ENCODE data around the gene GPR39.

GPR39 gene

DNA sequence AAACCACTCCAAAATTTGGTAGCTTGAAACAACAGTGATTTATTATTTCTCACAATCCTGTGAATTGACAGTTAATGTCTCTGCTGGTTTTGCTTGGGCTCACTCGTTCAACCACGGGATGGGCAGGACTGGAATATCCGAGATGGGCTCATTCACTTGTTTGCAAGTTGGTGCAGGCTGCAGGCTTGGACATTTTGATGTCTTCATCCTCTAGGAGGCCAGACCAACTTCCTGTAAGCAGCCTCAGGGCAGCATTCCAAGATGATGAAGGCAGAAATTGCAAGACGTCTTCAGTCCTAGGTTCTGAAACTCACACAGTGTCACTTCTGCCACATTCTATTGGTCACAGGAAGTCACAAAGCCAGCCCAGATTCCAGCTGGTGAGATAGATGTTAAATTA, 47.1 kb downstream of the GPR39 start:
- Histone ChIP-seq H3K36me3 (ENCODE audit: control insufficient read depth in 1 of 2, insufficient read depth in 2 of 2, low read length in 2 of 2) (peaks cover 0 to 2% of the 10 kb centered on the region in 2 donors), H3K9ac (ENCODE audit: low read depth in 1 of 2, low read length in 2 of 2) (no peak overlapping the region), H3K4me3 (ENCODE audit: low read depth in 1 of 2, low read length in 2 of 2) (no peak overlapping the region), H3K4me1 (ENCODE audit: control insufficient read depth in 1 of 2, insufficient read depth in 2 of 2, low read length in 2 of 2) (no peaks in the 10 kb centered on the region), H3K27ac (ENCODE audit: low read depth, low read length) (no peak overlapping the region), H3K27me3 (ENCODE audit: control insufficient read depth in 1 of 2, insufficient read depth in 2 of 2, low read length in 2 of 2) (no peaks in the 10 kb centered on the region), H3K9me3 (ENCODE audit: control insufficient read depth in 1 of 2, low read length in 2 of 2) (peaks cover 25 to 43% of the 10 kb centered on the region in 2 donors)

- no peak overlapping the region for H3K4me3 ChIP-seq (ENCODE audit: low read depth in 1 of 2, low read length in 2 of 2)
- no peak overlapping the region for H3K9ac ChIP-seq (ENCODE audit: low read depth in 1 of 2, low read length in 2 of 2)
- no peak overlapping the region for H3K27ac ChIP-seq (ENCODE audit: low read depth, low read length)
- H3K27me3 ChIP-seq (ENCODE audit: control insufficient read depth in 1 of 2, insufficient read depth in 2 of 2, low read length in 2 of 2) = no peaks in the 10 kb centered on the region
- H3K4me1 ChIP-seq (ENCODE audit: control insufficient read depth in 1 of 2, insufficient read depth in 2 of 2, low read length in 2 of 2) = no peaks in the 10 kb centered on the region
- peaks cover 25 to 43% of the 10 kb centered on the region in 2 donors for H3K9me3 ChIP-seq (ENCODE audit: control insufficient read depth in 1 of 2, low read length in 2 of 2)
- H3K36me3 ChIP-seq (ENCODE audit: control insufficient read depth in 1 of 2, insufficient read depth in 2 of 2, low read length in 2 of 2) = peaks cover 0 to 2% of the 10 kb centered on the region in 2 donors
Measured at GRCh38 chr2:132465917-132466316, 49.3 kb downstream of the GPR39 start.

DNA sequence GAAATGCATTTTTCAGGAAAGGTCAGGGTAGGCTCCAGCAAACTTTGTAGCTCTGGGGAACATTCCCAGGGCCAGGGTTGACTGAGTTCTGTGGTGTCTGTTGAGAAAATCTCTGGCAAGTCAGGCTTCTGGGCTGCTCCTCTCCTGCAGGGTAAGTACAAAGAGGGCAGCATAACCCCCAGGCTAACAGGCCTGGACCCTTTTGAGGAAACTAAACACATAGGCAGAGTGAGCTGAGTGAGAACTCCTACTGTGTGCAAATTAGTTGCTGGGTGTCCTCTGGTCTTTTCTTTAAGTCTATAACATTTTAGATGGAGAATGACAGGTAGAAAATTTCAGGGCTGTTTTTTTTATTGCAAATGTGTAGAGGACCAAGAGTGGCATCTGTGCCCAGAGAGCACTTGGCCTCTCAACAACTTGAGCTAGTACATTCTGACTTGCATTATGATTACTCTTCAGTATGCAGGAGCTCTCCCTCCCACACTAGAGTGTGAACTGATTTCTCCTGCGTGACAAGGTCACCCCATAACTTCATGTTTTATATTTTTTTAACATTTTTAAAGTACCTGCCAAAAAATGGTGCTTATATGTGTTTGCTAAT, 49.9 kb downstream of the GPR39 start:
- Histone ChIP-seq H3K27ac (ENCODE audit: low read depth, low read length) (no peak overlapping the region), H3K9ac (ENCODE audit: low read depth in 1 of 2, low read length in 2 of 2) (no peak overlapping the region), H3K4me3 (ENCODE audit: low read depth in 1 of 2, low read length in 2 of 2) (no peak overlapping the region), H3K4me1 (ENCODE audit: control insufficient read depth in 1 of 2, insufficient read depth in 2 of 2, low read length in 2 of 2) (no peaks in the 10 kb centered on the region), H3K27me3 (ENCODE audit: control insufficient read depth in 1 of 2, insufficient read depth in 2 of 2, low read length in 2 of 2) (no peaks in the 10 kb centered on the region), H3K36me3 (ENCODE audit: control insufficient read depth in 1 of 2, insufficient read depth in 2 of 2, low read length in 2 of 2) (peaks cover 0 to 2% of the 10 kb centered on the region in 2 donors), H3K9me3 (ENCODE audit: control insufficient read depth in 1 of 2, low read length in 2 of 2) (peaks cover 25 to 43% of the 10 kb centered on the region in 2 donors)

GRCh38 chr2:132468821-132469675, 52.4 kb downstream of the GPR39 start:
- Histone ChIP-seq H3K4me1 (ENCODE audit: control insufficient read depth in 1 of 2, insufficient read depth in 2 of 2, low read length in 2 of 2) (peaks cover 0 to 5% of the 10 kb centered on the region in 2 donors), H3K4me3 (ENCODE audit: low read depth in 1 of 2, low read length in 2 of 2) (no peak overlapping the region), H3K9ac (ENCODE audit: low read depth in 1 of 2, low read length in 2 of 2) (no peak overlapping the region), H3K27me3 (ENCODE audit: control insufficient read depth in 1 of 2, insufficient read depth in 2 of 2, low read length in 2 of 2) (no peaks in the 10 kb centered on the region), H3K9me3 (ENCODE audit: control insufficient read depth in 1 of 2, low read length in 2 of 2) (peaks cover 27 to 38% of the 10 kb centered on the region in 2 donors), H3K36me3 (ENCODE audit: control insufficient read depth in 1 of 2, insufficient read depth in 2 of 2, low read length in 2 of 2) (peaks cover 0 to 2% of the 10 kb centered on the region in 2 donors), H3K27ac (ENCODE audit: low read depth, low read length) (no peak overlapping the region)

DNA sequence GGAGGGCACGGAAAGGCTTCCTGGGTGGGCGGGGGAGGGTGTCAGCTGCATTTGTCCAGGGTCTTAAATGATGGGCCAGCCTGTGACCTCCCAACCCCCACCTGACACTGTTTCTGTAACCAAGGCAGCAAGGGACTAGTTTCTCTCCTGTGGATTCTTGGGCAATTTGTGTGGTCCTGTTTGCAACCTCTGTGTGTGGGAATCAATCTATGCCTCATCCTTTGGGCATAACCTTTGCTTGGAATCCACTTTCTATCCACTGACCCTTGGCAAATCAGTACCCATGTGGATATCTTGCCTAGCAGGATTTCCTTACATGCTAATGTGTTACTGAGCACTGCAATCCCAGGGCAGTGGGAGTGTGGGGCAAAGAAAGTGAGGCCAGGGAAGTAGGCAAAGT, 54.1 kb downstream of the GPR39 start:
- no peak overlapping the region for H3K27ac ChIP-seq (ENCODE audit: low read depth, low read length)
- H3K27me3 ChIP-seq (ENCODE audit: control insufficient read depth in 1 of 2, insufficient read depth in 2 of 2, low read length in 2 of 2) = no peaks in the 10 kb centered on the region
- peaks cover 0 to 2% of the 10 kb centered on the region in 2 donors for H3K36me3 ChIP-seq (ENCODE audit: control insufficient read depth in 1 of 2, insufficient read depth in 2 of 2, low read length in 2 of 2)
- H3K9ac ChIP-seq (ENCODE audit: low read depth in 1 of 2, low read length in 2 of 2) = no peak overlapping the region
- no peak overlapping the region for H3K4me3 ChIP-seq (ENCODE audit: low read depth in 1 of 2, low read length in 2 of 2)
- H3K4me1 ChIP-seq (ENCODE audit: control insufficient read depth in 1 of 2, insufficient read depth in 2 of 2, low read length in 2 of 2) = peaks cover 0 to 5% of the 10 kb centered on the region in 2 donors
- peaks cover 20 to 23% of the 10 kb centered on the region in 2 donors for H3K9me3 ChIP-seq (ENCODE audit: control insufficient read depth in 1 of 2, low read length in 2 of 2)

DNA sequence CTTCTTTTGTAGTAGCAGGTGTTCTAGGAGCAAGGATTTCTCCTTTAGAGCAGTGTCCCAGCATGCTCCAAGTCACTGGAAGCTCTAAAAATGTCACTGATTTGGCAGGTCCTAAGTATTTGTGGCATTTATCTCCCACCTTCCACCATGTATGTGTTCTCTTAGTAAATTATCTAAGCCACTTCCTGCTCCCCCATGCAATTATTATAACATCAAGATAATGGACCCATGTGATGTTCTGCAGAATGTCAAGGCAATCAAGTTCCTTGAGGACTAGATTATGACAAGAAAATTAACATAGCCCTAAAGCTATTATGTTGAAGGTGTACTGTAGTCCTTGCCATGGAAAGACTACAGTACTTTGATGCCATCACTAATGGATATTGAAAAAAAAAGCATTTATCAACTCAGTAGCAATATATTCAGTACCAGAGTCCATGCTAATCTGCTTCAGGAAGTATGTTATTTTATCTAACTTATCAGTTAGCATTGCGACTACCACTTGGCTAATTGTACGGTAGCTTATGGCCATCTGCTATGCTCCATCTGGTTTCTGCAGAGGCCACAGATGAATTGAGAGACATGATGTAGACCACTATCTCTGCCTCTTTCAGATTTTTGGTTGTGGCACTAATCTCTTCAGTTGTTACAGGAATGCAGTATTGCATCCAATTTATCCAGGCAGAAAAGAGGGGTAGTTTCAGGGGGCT, 56.7 kb downstream of the GPR39 start:
- Histone ChIP-seq H3K27ac (ENCODE audit: low read depth, low read length) (no peak overlapping the region), H3K36me3 (ENCODE audit: control insufficient read depth in 1 of 2, insufficient read depth in 2 of 2, low read length in 2 of 2) (no peaks in the 10 kb centered on the region), H3K9me3 (ENCODE audit: control insufficient read depth in 1 of 2, low read length in 2 of 2) (peaks cover 0 to 3% of the 10 kb centered on the region in 2 donors), H3K4me3 (ENCODE audit: low read depth in 1 of 2, low read length in 2 of 2) (no peak overlapping the region), H3K4me1 (ENCODE audit: control insufficient read depth in 1 of 2, insufficient read depth in 2 of 2, low read length in 2 of 2) (peaks cover 0 to 5% of the 10 kb centered on the region in 2 donors), H3K9ac (ENCODE audit: low read depth in 1 of 2, low read length in 2 of 2) (no peak overlapping the region), H3K27me3 (ENCODE audit: control insufficient read depth in 1 of 2, insufficient read depth in 2 of 2, low read length in 2 of 2) (no peaks in the 10 kb centered on the region)

DNA sequence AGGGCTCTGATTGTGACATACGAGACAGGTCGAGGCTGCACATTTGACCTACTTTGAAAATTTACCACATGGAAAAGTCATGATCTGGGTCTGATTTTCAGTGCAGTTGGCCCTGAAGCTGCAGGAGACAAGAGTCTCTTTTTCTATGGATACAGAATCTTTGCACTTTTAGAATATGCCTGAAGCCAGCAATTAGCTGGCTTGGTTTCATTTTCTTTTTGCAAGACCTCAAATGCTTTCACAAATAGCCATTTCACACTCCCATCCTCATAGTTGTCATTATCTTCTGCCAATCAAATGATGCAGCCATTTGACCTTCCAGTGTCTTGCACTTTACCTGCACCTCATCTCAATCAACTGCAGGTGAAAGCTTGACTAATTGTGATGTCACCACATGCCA, 59.0 kb downstream of the GPR39 start:
- no peaks in the 10 kb centered on the region for H3K27me3 ChIP-seq (ENCODE audit: control insufficient read depth in 1 of 2, insufficient read depth in 2 of 2, low read length in 2 of 2)
- H3K27ac ChIP-seq (ENCODE audit: low read depth, low read length) = no peak overlapping the region
- H3K36me3 ChIP-seq (ENCODE audit: control insufficient read depth in 1 of 2, insufficient read depth in 2 of 2, low read length in 2 of 2) = no peaks in the 10 kb centered on the region
- H3K9ac ChIP-seq (ENCODE audit: low read depth in 1 of 2, low read length in 2 of 2) = no peak overlapping the region
- H3K4me1 ChIP-seq (ENCODE audit: control insufficient read depth in 1 of 2, insufficient read depth in 2 of 2, low read length in 2 of 2) = peaks cover 0 to 5% of the 10 kb centered on the region in 2 donors
- H3K9me3 ChIP-seq (ENCODE audit: control insufficient read depth in 1 of 2, low read length in 2 of 2) = peaks cover 0 to 2% of the 10 kb centered on the region in 2 donors
- H3K4me3 ChIP-seq (ENCODE audit: low read depth in 1 of 2, low read length in 2 of 2) = no peak overlapping the region

DNA sequence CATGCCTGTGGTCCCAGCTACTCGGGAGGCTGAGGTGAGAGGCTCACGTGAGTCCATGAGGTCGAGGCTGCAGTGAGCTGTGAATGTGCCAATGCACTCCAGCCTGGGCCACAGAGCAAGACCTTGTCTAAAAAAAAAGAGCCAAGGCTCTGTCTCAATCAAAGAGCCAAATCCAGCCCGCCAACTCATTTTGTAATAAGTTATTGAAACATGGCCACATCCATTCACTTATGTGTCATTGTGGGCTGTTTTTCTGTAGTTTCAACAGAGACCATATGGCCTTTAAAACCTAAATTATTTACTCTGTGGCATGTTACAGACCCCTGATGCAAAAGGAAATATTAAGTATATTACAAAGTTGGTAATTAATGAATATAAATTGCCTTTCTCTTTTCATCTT, 60.8 kb downstream of the GPR39 start:
- Histone ChIP-seq H3K27me3 (ENCODE audit: control insufficient read depth in 1 of 2, insufficient read depth in 2 of 2, low read length in 2 of 2) (no peaks in the 10 kb centered on the region), H3K4me1 (ENCODE audit: control insufficient read depth in 1 of 2, insufficient read depth in 2 of 2, low read length in 2 of 2) (peaks cover 0 to 5% of the 10 kb centered on the region in 2 donors), H3K27ac (ENCODE audit: low read depth, low read length) (no peak overlapping the region), H3K9ac (ENCODE audit: low read depth in 1 of 2, low read length in 2 of 2) (no peak overlapping the region), H3K36me3 (ENCODE audit: control insufficient read depth in 1 of 2, insufficient read depth in 2 of 2, low read length in 2 of 2) (no peaks in the 10 kb centered on the region), H3K9me3 (ENCODE audit: control insufficient read depth in 1 of 2, low read length in 2 of 2) (no peaks in the 10 kb centered on the region), H3K4me3 (ENCODE audit: low read depth in 1 of 2, low read length in 2 of 2) (no peak overlapping the region)

GRCh38 chr2:132477962-132478361, 61.4 kb downstream of the GPR39 start:
- H3K9ac ChIP-seq (ENCODE audit: low read depth in 1 of 2, low read length in 2 of 2) = no peak overlapping the region
- peaks cover 0 to 5% of the 10 kb centered on the region in 2 donors for H3K4me1 ChIP-seq (ENCODE audit: control insufficient read depth in 1 of 2, insufficient read depth in 2 of 2, low read length in 2 of 2)
- no peak overlapping the region for H3K4me3 ChIP-seq (ENCODE audit: low read depth in 1 of 2, low read length in 2 of 2)
- no peaks in the 10 kb centered on the region for H3K36me3 ChIP-seq (ENCODE audit: control insufficient read depth in 1 of 2, insufficient read depth in 2 of 2, low read length in 2 of 2)
- no peak overlapping the region for H3K27ac ChIP-seq (ENCODE audit: low read depth, low read length)
- no peaks in the 10 kb centered on the region for H3K9me3 ChIP-seq (ENCODE audit: control insufficient read depth in 1 of 2, low read length in 2 of 2)
- no peaks in the 10 kb centered on the region for H3K27me3 ChIP-seq (ENCODE audit: control insufficient read depth in 1 of 2, insufficient read depth in 2 of 2, low read length in 2 of 2)

Data from duodenal mucosa (tissue), 2 donors.